ENCODE results near the gene ADARB1.

- TF ChIP-seq, protein P1, sequence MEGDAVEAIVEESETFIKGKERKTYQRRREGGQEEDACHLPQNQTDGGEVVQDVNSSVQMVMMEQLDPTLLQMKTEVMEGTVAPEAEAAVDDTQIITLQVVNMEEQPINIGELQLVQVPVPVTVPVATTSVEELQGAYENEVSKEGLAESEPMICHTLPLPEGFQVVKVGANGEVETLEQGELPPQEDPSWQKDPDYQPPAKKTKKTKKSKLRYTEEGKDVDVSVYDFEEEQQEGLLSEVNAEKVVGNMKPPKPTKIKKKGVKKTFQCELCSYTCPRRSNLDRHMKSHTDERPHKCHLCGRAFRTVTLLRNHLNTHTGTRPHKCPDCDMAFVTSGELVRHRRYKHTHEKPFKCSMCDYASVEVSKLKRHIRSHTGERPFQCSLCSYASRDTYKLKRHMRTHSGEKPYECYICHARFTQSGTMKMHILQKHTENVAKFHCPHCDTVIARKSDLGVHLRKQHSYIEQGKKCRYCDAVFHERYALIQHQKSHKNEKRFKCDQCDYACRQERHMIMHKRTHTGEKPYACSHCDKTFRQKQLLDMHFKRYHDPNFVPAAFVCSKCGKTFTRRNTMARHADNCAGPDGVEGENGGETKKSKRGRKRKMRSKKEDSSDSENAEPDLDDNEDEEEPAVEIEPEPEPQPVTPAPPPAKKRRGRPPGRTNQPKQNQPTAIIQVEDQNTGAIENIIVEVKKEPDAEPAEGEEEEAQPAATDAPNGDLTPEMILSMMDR (IDR thresholded peaks at IDR 0.05) = no peak
- no peak for TF ChIP-seq POLR2A (IDR thresholded peaks at IDR 0.05)
Observed at GRCh38 chr21:45266518-45267389, 192.4 kb downstream of the ADARB1 start.
